HepG2 (cell line): ENCODE measurements around the gene MYO18A. TPM values are rescaled to one million over a fixed set of nuclear protein-coding genes. Genes with fewer than 3 reads are reported as not detected.

Experiments
- CAMTA2 ChIP-seq: sonication (generic); formaldehyde crosslinking; IDR thresholded peaks from 2 replicates; pipeline ENCODE4 v1.4.0; 2020; ENCODE audit warnings: mild to moderate bottlenecking, missing genetic modification reagents, borderline replicate concordance
- CBX1 ChIP-seq: IDR thresholded peaks from one replicate; pipeline ENCODE4 v1.6.1; 2016; ENCODE audit warnings: antibody characterized with exemption, low read depth
- EED ChIP-seq: sonication (generic); formaldehyde crosslinking; IDR thresholded peaks from 2 replicates; pipeline ENCODE4 v1.5.0; 2020; ENCODE audit warnings: mild to moderate bottlenecking, missing genetic modification reagents
- EHMT2 ChIP-seq: fragments of 200-600 bp; sonication (generic); IDR thresholded peaks from 2 replicates; pipeline ENCODE4 v1.7.0; 2017; ENCODE audit warnings: antibody characterized with exemption, low read depth, low read length, borderline replicate concordance
- GFI1 ChIP-seq: sonication (generic); formaldehyde crosslinking; IDR thresholded peaks from 2 replicates; pipeline ENCODE4 v1.5.0; 2020; ENCODE audit warnings: missing genetic modification reagents, mild to moderate bottlenecking, borderline replicate concordance
- HMG20B ChIP-seq: conservative IDR thresholded peaks from 2 replicates; pipeline ENCODE4 v1.6.1; 2016; ENCODE audit warnings: missing genetic modification reagents, missing compliant biosample characterization
- IKZF1 ChIP-seq: fragments of 450-650 bp; IDR thresholded peaks from 2 replicates; pipeline ENCODE4 v1.7.1; 2016
- NR2F1 ChIP-seq, 2 experiments: fragments of 450-650 bp in 1 of 2; formaldehyde crosslinking in 1 of 2; IDR thresholded peaks; 2 replicates each; pipeline versions ENCODE4 v1.5.0 to v1.6.1; 2016 to 2020; ENCODE audit warnings: mild to moderate bottlenecking in 1 of 2, missing compliant biosample characterization in 1 of 2, missing genetic modification reagents in 1 of 2, moderate library complexity in 1 of 2
- RFXAP ChIP-seq: sonication (generic); formaldehyde crosslinking; IDR thresholded peaks from 2 replicates; pipeline ENCODE4 v1.4.0; 2020; ENCODE audit warnings: missing genetic modification reagents, borderline replicate concordance
- TAF15 ChIP-seq: fragments of 200-400 bp; formaldehyde crosslinking; IDR thresholded peaks from one replicate; pipeline ENCODE4 v1.6.1; 2018; ENCODE audit warnings: mild to moderate bottlenecking, low read depth, low read length; ENCODE audit not compliant: poor library complexity, severe bottlenecking
- TCF12 ChIP-seq, 2 experiments: fragments of 450-650 bp in 1 of 2; sonication (generic) in 1 of 2; formaldehyde crosslinking in 1 of 2; IDR thresholded peaks; 2 replicates each; pipeline versions ENCODE4 v1.6.1 to v1.8.0; 2017 to 2022; ENCODE audit warnings: antibody characterized with exemption in 1 of 2, mild to moderate bottlenecking in 1 of 2, missing genetic modification reagents in 1 of 2, moderate library complexity in 1 of 2
- ZFP36L1 ChIP-seq: sonication (generic); formaldehyde crosslinking; IDR thresholded peaks from 2 replicates; pipeline ENCODE4 v1.8.0; 2022; ENCODE audit warnings: mild to moderate bottlenecking, missing genetic modification reagents, moderate library complexity
- ZNF292 ChIP-seq: sonication (generic); formaldehyde crosslinking; IDR thresholded peaks from 2 replicates; pipeline ENCODE4 v1.8.1; 2022; ENCODE audit warnings: mild to moderate bottlenecking, low read depth, missing genetic modification reagents, borderline replicate concordance
- ZNF337 ChIP-seq: sonication (generic); formaldehyde crosslinking; IDR thresholded peaks from 2 replicates; pipeline ENCODE4 v1.5.1; 2020; ENCODE audit warnings: missing genetic modification reagents, low read depth, mild to moderate bottlenecking, borderline replicate concordance
- ZNF367 ChIP-seq: sonication (generic); formaldehyde crosslinking; IDR thresholded peaks from 2 replicates; pipeline ENCODE4 v1.4.0; 2020; ENCODE audit warnings: missing genetic modification reagents, borderline replicate concordance
- ZNF501 ChIP-seq: sonication (generic); formaldehyde crosslinking; IDR thresholded peaks from 2 replicates; pipeline ENCODE4 v1.5.1; 2020; ENCODE audit warnings: mild to moderate bottlenecking, moderate library complexity, missing genetic modification reagents
- ZNF614 ChIP-seq: IDR thresholded peaks from 2 replicates; pipeline ENCODE4 v1.6.1; 2018; ENCODE audit warnings: missing biosample characterization, missing genetic modification reagents, inconsistent platforms, borderline replicate concordance
- ZNF737 ChIP-seq: sonication (generic); formaldehyde crosslinking; IDR thresholded peaks from 2 replicates; pipeline ENCODE4 v1.5.0; 2020; ENCODE audit warnings: missing genetic modification reagents, mild to moderate bottlenecking, borderline replicate concordance
- ZSCAN20 ChIP-seq: sonication (generic); formaldehyde crosslinking; IDR thresholded peaks from 2 replicates; pipeline ENCODE4 v1.4.0; 2020; ENCODE audit warnings: missing genetic modification reagents, mild to moderate bottlenecking, borderline replicate concordance
- polyA plus RNA-seq, 8 experiments: library from polyadenylated mRNA; depleted of rRNA in 3 of 8; stranded (reverse) in 7 of 8; unstranded in 1 of 8; fragments of >200 nt; fragmentation: Illumina TruSeq in 4 of 8; extraction: Trizol in 4 of 8; gene quantifications; 2 replicates each; pipeline versions ENCODE4 v1.2.1 to v1.2.3, GENCODE V29; 2011 to 2016; ENCODE audit warnings: low read depth in 4 of 8, missing spikeins in 1 of 8, mixed read lengths in 1 of 8; ENCODE audit not compliant: insufficient read depth in 1 of 8
- total RNA-seq, 5 experiments: library from RNA; depleted of rRNA; stranded (reverse); fragments of >200 nt; fragmentation: Illumina TruSeq; extraction: Trizol; gene quantifications; 2 replicates each; pipeline ENCODE4 v1.2.3, GENCODE V29; 2016; ENCODE audit warnings: low read depth in 1 of 5
- TF ChIP-seq, protein P1 (sequence below): sonication (generic); formaldehyde crosslinking; IDR thresholded peaks from 2 replicates; pipeline ENCODE4 v1.8.1; 2023; ENCODE audit warnings: mild to moderate bottlenecking, missing genetic modification reagents
- TF ChIP-seq, protein P2 (sequence below): sonication (generic); formaldehyde crosslinking; IDR thresholded peaks from 2 replicates; pipeline ENCODE4 v1.4.0; 2020; ENCODE audit warnings: low read depth, missing genetic modification reagents
- TF ChIP-seq, protein P3 (sequence below): sonication (generic); formaldehyde crosslinking; IDR thresholded peaks from 2 replicates; pipeline ENCODE4 v1.8.0; 2022; ENCODE audit warnings: mild to moderate bottlenecking, missing genetic modification reagents, borderline replicate concordance

The MYO18A gene
- total and polyA plus RNA-seq, 2 of the 13 experiments (the other 11 are each of a cell fraction or from before 2014, with no cell fraction given): 16.8 to 24.8 TPM

DNA sequence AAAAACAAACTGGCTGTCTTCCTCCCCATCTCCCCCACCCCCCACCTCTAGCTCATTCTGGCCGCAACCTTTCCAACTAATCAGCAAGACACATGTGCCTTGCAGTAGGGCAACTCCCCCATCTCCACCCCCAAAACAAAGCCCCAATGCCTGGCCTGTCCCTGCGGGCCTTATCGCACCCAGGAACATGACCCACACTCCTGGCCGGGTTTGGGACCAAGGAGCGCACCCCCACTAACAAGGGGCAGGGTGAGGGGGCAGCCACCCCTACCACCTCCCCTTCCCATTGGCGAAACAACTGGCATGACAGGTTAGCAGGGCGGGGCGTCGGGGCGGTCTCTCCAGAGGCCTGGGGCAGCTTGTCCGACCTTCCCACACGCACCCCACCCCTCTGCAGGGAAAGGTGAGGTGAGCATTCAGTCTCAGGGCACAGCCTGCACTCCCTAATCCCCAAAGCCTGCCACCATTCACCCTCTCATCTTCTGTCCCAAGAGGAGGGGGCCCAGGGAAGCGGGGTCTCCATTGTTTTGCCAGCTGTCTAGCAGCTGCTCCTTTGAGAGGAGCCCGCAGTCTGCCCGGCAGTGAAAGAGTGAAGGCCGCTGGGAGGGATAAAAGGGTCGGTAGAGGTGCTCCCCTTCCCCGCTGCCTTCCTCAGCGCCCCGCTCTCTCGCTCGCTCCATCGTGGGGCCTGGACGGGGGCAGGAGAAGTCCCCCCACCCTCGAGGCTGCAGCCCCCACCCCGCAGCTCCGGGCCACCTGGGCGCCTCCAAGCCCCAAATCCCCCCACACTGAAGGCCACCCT is 765 bp downstream of the MYO18A start (continued):
- TF ChIP-seq, protein P1, sequence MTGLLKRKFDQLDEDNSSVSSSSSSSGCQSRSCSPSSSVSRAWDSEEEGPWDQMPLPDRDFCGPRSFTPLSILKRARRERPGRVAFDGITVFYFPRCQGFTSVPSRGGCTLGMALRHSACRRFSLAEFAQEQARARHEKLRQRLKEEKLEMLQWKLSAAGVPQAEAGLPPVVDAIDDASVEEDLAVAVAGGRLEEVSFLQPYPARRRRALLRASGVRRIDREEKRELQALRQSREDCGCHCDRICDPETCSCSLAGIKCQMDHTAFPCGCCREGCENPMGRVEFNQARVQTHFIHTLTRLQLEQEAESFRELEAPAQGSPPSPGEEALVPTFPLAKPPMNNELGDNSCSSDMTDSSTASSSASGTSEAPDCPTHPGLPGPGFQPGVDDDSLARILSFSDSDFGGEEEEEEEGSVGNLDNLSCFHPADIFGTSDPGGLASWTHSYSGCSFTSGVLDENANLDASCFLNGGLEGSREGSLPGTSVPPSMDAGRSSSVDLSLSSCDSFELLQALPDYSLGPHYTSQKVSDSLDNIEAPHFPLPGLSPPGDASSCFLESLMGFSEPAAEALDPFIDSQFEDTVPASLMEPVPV (CRISPR knock-in tag): peak; percentile 37; the same call in 1 of the 2 replicates
- TF ChIP-seq HMG20B (CRISPR knock-in tag) (no peak), EED (CRISPR knock-in tag) (no peak), NR2F1 (CRISPR knock-in tag; IDR thresholded peaks at IDR 0.05) (no peak), ZFP36L1 (peak; percentile 41), IKZF1 (no peak), TCF12 (IDR thresholded peaks at IDR 0.05) (no peak), TCF12 (CRISPR knock-in tag; IDR thresholded peaks at IDR 0.05) (no peak), ZNF501 (CRISPR knock-in tag) (no peak), ZNF337 (CRISPR knock-in tag) (peak; percentile 9; the same call in 1 of the 2 replicates), ZNF614 (CRISPR knock-in tag) (peak; percentile 44; the same call in 1 of the 2 replicates), TAF15 (no peak), CAMTA2 (CRISPR knock-in tag) (no peak), ZNF737 (CRISPR knock-in tag) (no peak), EHMT2 (no peak), ZNF367 (CRISPR knock-in tag) (no peak), ZNF292 (CRISPR knock-in tag) (no peak), GFI1 (CRISPR knock-in tag) (no peak), RFXAP (CRISPR knock-in tag) (no peak), ZSCAN20 (CRISPR knock-in tag) (no peak), CBX1 (no peak)
- TF ChIP-seq, protein P2, sequence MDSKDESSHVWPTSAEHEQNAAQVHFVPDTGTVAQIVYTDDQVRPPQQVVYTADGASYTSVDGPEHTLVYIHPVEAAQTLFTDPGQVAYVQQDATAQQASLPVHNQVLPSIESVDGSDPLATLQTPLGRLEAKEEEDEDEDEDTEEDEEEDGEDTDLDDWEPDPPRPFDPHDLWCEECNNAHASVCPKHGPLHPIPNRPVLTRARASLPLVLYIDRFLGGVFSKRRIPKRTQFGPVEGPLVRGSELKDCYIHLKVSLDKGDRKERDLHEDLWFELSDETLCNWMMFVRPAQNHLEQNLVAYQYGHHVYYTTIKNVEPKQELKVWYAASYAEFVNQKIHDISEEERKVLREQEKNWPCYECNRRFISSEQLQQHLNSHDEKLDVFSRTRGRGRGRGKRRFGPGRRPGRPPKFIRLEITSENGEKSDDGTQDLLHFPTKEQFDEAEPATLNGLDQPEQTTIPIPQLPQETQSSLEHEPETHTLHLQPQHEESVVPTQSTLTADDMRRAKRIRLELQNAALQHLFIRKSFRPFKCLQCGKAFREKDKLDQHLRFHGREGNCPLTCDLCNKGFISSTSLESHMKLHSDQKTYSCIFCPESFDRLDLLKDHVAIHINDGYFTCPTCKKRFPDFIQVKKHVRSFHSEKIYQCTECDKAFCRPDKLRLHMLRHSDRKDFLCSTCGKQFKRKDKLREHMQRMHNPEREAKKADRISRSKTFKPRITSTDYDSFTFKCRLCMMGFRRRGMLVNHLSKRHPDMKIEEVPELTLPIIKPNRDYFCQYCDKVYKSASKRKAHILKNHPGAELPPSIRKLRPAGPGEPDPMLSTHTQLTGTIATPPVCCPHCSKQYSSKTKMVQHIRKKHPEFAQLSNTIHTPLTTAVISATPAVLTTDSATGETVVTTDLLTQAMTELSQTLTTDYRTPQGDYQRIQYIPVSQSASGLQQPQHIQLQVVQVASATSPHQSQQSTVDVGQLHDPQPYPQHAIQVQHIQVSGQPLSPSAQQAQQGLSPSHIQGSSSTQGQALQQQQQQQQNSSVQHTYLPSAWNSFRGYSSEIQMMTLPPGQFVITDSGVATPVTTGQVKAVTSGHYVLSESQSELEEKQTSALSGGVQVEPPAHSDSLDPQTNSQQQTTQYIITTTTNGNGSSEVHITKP (CRISPR knock-in tag): no peak
- TF ChIP-seq, protein P3, sequence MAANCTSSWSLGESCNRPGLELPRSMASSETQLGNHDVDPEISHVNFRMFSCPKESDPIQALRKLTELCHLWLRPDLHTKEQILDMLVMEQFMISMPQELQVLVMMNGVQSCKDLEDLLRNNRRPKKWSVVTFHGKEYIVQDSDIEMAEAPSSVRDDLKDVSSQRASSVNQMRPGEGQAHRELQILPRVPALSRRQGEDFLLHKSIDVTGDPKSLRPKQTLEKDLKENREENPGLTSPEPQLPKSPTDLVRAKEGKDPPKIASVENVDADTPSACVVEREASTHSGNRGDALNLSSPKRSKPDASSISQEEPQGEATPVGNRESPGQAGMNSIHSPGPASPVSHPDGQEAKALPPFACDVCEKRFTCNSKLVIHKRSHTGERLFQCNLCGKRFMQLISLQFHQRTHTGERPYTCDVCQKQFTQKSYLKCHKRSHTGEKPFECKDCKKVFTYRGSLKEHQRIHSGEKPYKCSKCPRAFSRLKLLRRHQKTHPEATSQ (CRISPR knock-in tag): no peak
